Middle frontal gyrus (tissue), 1 donor: ENCODE results near the gene EPHA3.

Experiments used
- DNase-seq: peaks from one replicate; pipeline ENCODE4 v3.0.0-alpha.2; 2015; ENCODE audit warnings: low spot score; ENCODE audit errors: extremely low spot score

The EPHA3 gene

DNA sequence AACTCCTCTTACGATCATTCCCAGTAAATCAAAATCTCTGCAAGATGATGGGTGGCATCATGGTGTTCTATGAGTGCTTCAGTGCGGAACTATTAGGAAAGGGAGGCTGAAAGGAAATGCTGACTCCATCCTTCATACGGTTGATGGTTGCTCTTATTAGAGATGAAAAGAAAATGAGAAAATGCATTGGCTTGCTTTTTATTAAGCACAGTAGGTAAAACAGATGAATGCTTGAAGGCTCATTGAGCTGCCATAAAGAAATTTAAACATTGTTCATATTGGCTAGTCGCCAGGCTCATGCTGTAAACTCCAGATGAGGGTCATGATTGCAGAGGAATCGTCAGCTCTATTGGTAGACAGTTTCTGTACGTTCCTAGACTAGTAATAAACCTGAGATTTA is 115.8 kb downstream of the EPHA3 start:
- DNase-seq, result no peak

- no peak for DNase-seq
These were observed 119.8 kb downstream of the EPHA3 start for GRCh38 chr3:89227218-89227617.

GRCh38 chr3:89227634-89228033 is 120.2 kb downstream of the EPHA3 start:
- DNase-seq, result no peak

GRCh38 chr3:89232155-89232554 is 124.7 kb downstream of the EPHA3 start:
- no peak for DNase-seq

GRCh38 chr3:89234620-89235019 is 127.2 kb downstream of the EPHA3 start:
- no peak for DNase-seq

GRCh38 chr3:89238846-89239245 is 131.4 kb downstream of the EPHA3 start:
- DNase-seq, result no peak

- DNase-seq, result no peak
These were observed 132.4 kb downstream of the EPHA3 start for GRCh38 chr3:89239774-89240173.

GRCh38 chr3:89245612-89246011 is 138.2 kb downstream of the EPHA3 start:
- no peak for DNase-seq

DNA sequence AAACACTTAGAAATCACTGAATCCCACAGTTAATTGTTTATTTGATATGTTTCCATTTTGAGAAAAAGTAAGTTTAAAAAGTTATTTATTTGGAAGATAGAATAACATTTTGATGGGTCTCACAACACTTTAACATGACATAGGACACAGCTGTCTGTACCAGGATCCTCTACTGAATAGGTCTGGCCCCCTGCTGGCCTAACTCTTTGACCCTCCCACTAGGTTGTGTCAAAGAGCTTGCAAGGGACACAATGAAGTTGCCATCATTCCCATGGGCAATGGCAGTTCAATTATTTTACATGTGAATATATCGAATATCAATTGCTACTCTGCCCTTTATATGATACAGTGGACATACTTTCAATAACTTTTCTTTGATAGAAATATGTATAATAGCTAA is 138.9 kb downstream of the EPHA3 start:
- no peak for DNase-seq

DNA sequence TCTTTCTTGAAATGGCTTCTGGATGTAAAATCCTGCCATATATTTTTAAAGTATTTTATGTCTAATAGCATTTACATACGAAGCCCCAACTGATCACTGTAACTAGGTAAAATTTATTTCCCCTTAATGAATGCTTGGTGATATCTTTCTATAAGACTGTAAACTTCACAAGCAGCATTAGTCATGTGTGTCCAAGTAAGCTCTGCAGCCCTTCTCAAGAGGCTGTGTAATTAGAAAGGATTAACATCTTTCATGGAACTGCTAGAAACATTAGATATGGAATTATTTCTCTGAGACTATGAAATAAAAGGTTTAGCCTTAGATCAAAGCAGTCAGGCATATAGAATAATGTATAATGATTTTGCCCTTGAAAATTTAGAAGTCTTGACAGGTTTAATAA is 143.3 kb downstream of the EPHA3 start:
- no peak for DNase-seq

GRCh38 chr3:89252016-89252415 is 144.6 kb downstream of the EPHA3 start:
- DNase-seq, result no peak

GRCh38 chr3:89252860-89253259 is 145.4 kb downstream of the EPHA3 start:
- no peak for DNase-seq

GRCh38 chr3:89256395-89256794 is 149.0 kb downstream of the EPHA3 start:
- DNase-seq, result no peak

- no peak for DNase-seq
These were observed 149.5 kb downstream of the EPHA3 start for GRCh38 chr3:89256882-89257281.

- no peak for DNase-seq
These were observed 153.3 kb downstream of the EPHA3 start for GRCh38 chr3:89260721-89261120.

DNA sequence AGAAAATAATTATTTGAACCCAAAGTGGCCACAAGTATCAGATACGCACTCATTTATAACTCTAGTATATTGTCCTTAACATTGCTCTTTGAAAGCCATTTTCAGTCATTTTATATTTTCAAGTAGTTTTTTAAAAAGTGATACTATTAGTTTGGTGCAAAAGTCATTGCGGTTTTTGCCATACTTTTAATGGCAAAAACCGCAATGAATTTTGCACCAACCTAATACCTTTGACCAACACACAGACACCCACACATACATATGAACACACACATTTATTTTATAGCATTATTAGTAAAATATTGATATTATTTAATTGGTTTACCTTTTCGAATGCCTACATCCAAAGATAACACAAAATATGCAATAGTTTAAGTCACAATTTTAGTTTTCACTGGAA is 154.3 kb downstream of the EPHA3 start:
- no peak for DNase-seq

GRCh38 chr3:89262309-89262929 is 155.0 kb downstream of the EPHA3 start:
- no peak for DNase-seq

DNA sequence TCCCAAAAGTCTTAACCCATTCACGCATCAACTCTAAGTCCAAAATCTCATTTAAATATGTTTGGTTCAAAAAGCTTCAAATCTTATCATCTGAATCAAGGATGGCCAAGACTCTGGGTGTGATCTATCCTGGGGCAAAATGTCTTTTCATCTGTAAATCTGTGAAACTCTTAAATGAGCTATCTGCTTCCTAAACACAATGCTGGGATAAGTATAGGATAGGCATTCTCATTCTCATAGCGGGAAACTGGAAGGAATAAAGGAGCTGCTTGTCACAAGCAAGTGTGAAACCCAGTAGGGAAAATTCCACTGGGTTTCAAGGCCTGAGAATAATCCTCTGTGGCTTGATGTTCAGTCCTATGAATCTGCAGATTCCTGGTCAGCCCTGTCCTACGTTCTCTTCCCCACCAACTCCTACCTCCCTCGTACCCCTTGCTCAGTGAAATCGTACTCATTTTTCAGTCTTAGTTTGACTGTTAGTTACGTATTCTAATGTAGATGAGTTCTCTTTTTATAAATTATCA is 156.7 kb downstream of the EPHA3 start:
- DNase-seq, result no peak

GRCh38 chr3:89266074-89266473 is 158.7 kb downstream of the EPHA3 start:
- no peak for DNase-seq

DNA sequence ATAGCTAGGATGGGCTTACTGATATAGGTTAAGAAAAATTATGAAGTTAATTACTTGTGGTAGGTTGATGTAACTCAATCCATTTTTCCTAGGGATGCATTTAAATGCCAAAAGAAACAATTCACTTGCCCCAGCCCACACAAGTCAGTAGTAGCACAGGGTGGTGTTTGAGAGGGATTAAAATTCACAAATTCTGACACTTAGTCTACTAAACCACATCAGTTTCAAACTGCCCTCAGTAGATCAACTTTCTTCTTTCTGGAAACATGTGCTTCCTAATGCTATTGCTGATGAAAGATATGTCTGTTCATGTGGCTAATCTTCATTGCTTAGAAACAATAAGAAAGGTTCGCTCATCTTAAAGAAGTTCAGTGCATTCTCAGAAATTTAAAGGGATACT is 160.6 kb downstream of the EPHA3 start:
- no peak for DNase-seq

DNA sequence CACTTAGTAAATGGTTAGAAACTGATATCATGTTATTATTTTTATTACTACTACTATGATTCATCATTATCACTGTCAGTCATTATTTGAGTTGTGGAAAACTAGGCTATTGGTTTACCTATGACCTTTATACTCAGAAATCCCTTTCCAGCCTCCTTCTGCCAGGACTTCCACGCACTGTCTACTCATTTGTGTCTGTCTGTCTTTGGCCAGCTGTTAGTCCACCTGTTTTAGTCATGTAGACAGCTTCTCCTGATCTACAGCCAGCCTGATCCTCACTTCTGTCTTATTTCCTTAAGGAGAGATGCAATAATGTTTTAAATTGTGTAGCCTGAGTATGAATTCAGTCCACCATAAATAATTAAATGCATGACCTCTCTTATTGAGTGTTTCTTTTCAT is 162.8 kb downstream of the EPHA3 start:
- DNase-seq, result no peak

GRCh38 chr3:89275001-89275400 is 167.6 kb downstream of the EPHA3 start:
- DNase-seq, result no peak

DNA sequence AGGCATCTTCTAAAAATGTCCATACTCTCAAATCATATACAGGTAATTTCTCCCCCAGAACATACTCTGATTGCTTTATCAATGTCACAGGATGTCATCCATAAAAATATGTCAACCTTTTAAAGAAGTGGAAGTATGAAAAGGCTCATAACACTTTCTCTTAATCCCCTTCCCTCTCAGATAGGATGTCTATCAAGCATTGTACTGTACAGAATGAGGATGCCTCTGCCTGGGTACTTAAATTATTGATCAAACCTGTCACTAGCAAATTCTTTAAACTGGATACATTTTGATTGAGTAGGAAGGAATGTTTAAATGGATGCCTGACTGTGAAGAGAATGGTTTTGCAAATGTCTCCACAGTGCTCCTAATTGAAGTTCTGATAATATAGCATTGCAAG is 168.7 kb downstream of the EPHA3 start:
- DNase-seq, result no peak
